Measurements from ENCODE around the gene NUP50. TPM values are rescaled to one million over a fixed set of nuclear protein-coding genes. Genes with fewer than 3 reads are reported as not detected.
"Not testable (repeated sequence)": the region's sequence is repeated elsewhere in the genome, so short reads cannot be mapped to it uniquely, and the experiment has no call there.

The NUP50 gene
- total RNA-seq, 1 donor = 41.9 TPM

- TF ChIP-seq CTCF (IDR thresholded peaks at IDR 0.05; ENCODE audit: insufficient read depth, low read depth, low read length) = no peak
- H3K4me3 ChIP-seq (ENCODE audit: low read depth, low read length) = no peak overlapping the region
- DNase-seq (ENCODE audit: low read depth) = no peak
These were observed 20.2 kb downstream of the NUP50 start for GRCh38 chr22:45183974-45184373.

GRCh38 chr22:45185718-45186514 lies 22.2 kb downstream of the NUP50 start:
- TF ChIP-seq CTCF (IDR thresholded peaks at IDR 0.05; ENCODE audit: insufficient read depth, low read depth, low read length) = no peak

GRCh38 chr22:45187891-45188290 lies 24.2 kb downstream of the NUP50 start:
- no peak for TF ChIP-seq CTCF (IDR thresholded peaks at IDR 0.05; ENCODE audit: insufficient read depth, low read depth, low read length)
- H3K4me3 ChIP-seq (ENCODE audit: low read depth, low read length) = no peak overlapping the region
- no peak for DNase-seq (ENCODE audit: low read depth)

More at GRCh38 chr22:45185718-45186514, 22.2 kb downstream of the NUP50 start:
- no peak overlapping the region for H3K4me3 ChIP-seq (ENCODE audit: low read depth, low read length)
- no peak for DNase-seq (ENCODE audit: low read depth)

GRCh38 chr22:45188779-45189178 lies 25.1 kb downstream of the NUP50 start:
- no peak for TF ChIP-seq CTCF (IDR thresholded peaks at IDR 0.05; ENCODE audit: insufficient read depth, low read depth, low read length)
- DNase-seq (ENCODE audit: low read depth) = no peak
- no peak overlapping the region for H3K4me3 ChIP-seq (ENCODE audit: low read depth, low read length)

- H3K4me3 ChIP-seq (ENCODE audit: low read depth, low read length) = no peak overlapping the region
- TF ChIP-seq CTCF (IDR thresholded peaks at IDR 0.05; ENCODE audit: insufficient read depth, low read depth, low read length) = no peak
- DNase-seq (ENCODE audit: low read depth) = peak; percentile 67
These were observed 26.6 kb downstream of the NUP50 start for GRCh38 chr22:45190202-45190872.

- DNase-seq (ENCODE audit: low read depth); H3K4me3 ChIP-seq (ENCODE audit: low read depth, low read length): not testable (repeated sequence)
These were observed 28.0 kb downstream of the NUP50 start for GRCh38 chr22:45191746-45192145.

- peak; percentile 51 for TF ChIP-seq CTCF (IDR thresholded peaks at IDR 0.05; ENCODE audit: insufficient read depth, low read depth, low read length)
- DNase-seq (ENCODE audit: low read depth) = peak; percentile 67
- no peak overlapping the region for H3K4me3 ChIP-seq (ENCODE audit: low read depth, low read length)
These were observed 29.0 kb downstream of the NUP50 start for GRCh38 chr22:45192701-45193187.

All from fibroblast of villous mesenchyme (primary cell).